ENCODE results near the gene RRAGB. TPM values are rescaled to one million over a fixed set of nuclear protein-coding genes. Genes with fewer than 3 reads are reported as not detected.
A peak's percentile ranks its signal among the peaks of the same experiment; 100 is the strongest.

RRAGB gene
- total RNA-seq, 1 experiment from 2014 or later, result 19.6 TPM

DNA sequence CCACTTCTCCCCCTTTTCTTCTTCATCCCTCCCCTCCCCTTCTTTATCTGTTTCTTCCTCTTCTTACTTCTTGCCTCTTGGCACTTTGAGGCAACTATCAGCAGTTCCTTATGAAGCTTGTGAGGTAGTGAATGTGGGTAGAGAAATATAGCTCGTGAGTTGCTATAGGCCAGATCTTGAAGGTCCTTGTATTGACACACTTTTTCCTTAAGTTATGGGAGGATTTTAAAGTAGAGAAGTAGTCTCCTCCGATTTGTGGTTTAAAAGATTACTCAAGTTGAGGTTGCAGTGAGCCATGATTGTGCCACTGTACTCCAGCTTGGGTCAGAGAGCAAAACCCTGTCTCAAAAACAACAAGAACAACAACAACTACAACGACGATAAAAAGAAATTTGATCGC is 3.4 kb upstream of the RRAGB start:
- Histone ChIP-seq H3K9me3 (ENCODE audit: control insufficient read depth, insufficient read depth, low read depth, low read length) (no peaks in the 10 kb centered on the region), H3K27me3 (ENCODE audit: control insufficient read depth, insufficient read depth, low read length) (no peaks in the 10 kb centered on the region), H3K4me3 (ENCODE audit: low read depth in 2 of 2, low read length in 2 of 2) (no peak overlapping the region), H3K36me3 (ENCODE audit: control insufficient read depth, insufficient read depth, low read length) (no peaks in the 10 kb centered on the region; the same call in 1 of the 2 replicates), H3K4me1 (ENCODE audit: control insufficient read depth, insufficient read depth, low read length) (peaks cover 3% of the 10 kb centered on the region), H3K27ac (ENCODE audit: low read length) (no peak overlapping the region)
- in situ Hi-C loops (cut with HindIII; ENCODE audit: low pct_unique_long_range_greater_than_20kb, low sequenced_read_pairs), result no loop called here
- ATAC-seq (no peak), DNase-seq (ENCODE audit: low read depth, low spot score) (no peak)
- ChIA-PET CTCF (no interaction called here), POLR2A (no interaction called here)
- intact Hi-C loops (cut with micrococcal nuclease; ENCODE audit: unreplicated experiment), result loop anchor here (10.0 kb wide), 1 partner anchor 61 kb away; no protein-coding TSS in a partner anchor
- BruUV-seq (replicated peaks), result no TSS peak
- TF ChIP-seq SIN3A (IDR thresholded peaks at IDR 0.05; ENCODE audit: borderline replicate concordance, insufficient read depth, low read depth, low read length), result no peak
- TF ChIP-seq TCF7L2 (IDR thresholded peaks at IDR 0.05; ENCODE audit: low read depth, low read length), result no peak
- TF ChIP-seq, protein P1, sequence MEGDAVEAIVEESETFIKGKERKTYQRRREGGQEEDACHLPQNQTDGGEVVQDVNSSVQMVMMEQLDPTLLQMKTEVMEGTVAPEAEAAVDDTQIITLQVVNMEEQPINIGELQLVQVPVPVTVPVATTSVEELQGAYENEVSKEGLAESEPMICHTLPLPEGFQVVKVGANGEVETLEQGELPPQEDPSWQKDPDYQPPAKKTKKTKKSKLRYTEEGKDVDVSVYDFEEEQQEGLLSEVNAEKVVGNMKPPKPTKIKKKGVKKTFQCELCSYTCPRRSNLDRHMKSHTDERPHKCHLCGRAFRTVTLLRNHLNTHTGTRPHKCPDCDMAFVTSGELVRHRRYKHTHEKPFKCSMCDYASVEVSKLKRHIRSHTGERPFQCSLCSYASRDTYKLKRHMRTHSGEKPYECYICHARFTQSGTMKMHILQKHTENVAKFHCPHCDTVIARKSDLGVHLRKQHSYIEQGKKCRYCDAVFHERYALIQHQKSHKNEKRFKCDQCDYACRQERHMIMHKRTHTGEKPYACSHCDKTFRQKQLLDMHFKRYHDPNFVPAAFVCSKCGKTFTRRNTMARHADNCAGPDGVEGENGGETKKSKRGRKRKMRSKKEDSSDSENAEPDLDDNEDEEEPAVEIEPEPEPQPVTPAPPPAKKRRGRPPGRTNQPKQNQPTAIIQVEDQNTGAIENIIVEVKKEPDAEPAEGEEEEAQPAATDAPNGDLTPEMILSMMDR (IDR thresholded peaks at IDR 0.05), result no peak

DNA sequence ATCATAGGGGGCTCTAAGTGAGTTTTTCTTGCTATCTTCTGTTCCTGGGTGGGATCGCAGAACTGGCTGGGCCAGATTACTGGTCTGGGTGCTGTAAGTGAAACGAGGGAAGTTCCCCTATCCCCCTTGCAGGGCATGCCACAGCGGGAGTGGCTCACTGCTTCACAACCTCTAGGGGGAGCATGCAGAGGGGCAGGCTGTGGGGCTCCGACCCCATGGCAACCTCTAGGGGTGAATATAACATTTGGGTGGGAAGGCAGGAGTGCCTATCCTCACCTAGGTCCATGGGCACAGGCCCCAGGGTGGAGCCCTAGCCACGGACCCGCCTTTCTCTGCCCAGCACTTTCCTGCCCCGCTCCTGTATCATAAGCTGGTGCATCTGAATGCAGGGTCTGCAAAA is 1.7 kb upstream of the RRAGB start:
- H3K4me1 ChIP-seq (ENCODE audit: control insufficient read depth, insufficient read depth, low read length), result peaks cover 3% of the 10 kb centered on the region
- POLR2A ChIA-PET, result no interaction called here
- no TSS peak for BruUV-seq (replicated peaks)
- intact Hi-C loops (cut with micrococcal nuclease; ENCODE audit: unreplicated experiment) (loop anchor here (10.0 kb wide), 1 partner anchor 59 kb away; no protein-coding TSS in a partner anchor), in situ Hi-C loops (cut with HindIII; ENCODE audit: low pct_unique_long_range_greater_than_20kb, low sequenced_read_pairs) (no loop called here)
- no peak for DNase-seq (ENCODE audit: low read depth, low spot score)
- H3K27me3 ChIP-seq (ENCODE audit: control insufficient read depth, insufficient read depth, low read length), result no peaks in the 10 kb centered on the region
- no peaks in the 10 kb centered on the region for H3K9me3 ChIP-seq (ENCODE audit: control insufficient read depth, insufficient read depth, low read depth, low read length)
- no peak for ATAC-seq
- TF ChIP-seq, protein P2, sequence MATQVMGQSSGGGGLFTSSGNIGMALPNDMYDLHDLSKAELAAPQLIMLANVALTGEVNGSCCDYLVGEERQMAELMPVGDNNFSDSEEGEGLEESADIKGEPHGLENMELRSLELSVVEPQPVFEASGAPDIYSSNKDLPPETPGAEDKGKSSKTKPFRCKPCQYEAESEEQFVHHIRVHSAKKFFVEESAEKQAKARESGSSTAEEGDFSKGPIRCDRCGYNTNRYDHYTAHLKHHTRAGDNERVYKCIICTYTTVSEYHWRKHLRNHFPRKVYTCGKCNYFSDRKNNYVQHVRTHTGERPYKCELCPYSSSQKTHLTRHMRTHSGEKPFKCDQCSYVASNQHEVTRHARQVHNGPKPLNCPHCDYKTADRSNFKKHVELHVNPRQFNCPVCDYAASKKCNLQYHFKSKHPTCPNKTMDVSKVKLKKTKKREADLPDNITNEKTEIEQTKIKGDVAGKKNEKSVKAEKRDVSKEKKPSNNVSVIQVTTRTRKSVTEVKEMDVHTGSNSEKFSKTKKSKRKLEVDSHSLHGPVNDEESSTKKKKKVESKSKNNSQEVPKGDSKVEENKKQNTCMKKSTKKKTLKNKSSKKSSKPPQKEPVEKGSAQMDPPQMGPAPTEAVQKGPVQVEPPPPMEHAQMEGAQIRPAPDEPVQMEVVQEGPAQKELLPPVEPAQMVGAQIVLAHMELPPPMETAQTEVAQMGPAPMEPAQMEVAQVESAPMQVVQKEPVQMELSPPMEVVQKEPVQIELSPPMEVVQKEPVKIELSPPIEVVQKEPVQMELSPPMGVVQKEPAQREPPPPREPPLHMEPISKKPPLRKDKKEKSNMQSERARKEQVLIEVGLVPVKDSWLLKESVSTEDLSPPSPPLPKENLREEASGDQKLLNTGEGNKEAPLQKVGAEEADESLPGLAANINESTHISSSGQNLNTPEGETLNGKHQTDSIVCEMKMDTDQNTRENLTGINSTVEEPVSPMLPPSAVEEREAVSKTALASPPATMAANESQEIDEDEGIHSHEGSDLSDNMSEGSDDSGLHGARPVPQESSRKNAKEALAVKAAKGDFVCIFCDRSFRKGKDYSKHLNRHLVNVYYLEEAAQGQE (IDR thresholded peaks at IDR 0.05; ENCODE audit: insufficient read depth in 1 of 2, low read depth in 2 of 2, low read length in 1 of 2), result no peak
- TF ChIP-seq, protein P1 (IDR thresholded peaks at IDR 0.05), result peak; percentile 29
- no peak overlapping the region for H3K4me3 ChIP-seq (ENCODE audit: low read depth in 2 of 2, low read length in 2 of 2)
- H3K27ac ChIP-seq (ENCODE audit: low read length), result no peak overlapping the region
- CTCF ChIA-PET, result no interaction called here
- H3K36me3 ChIP-seq (ENCODE audit: control insufficient read depth, insufficient read depth, low read length), result no peaks in the 10 kb centered on the region; the same call in 1 of the 2 replicates

DNA sequence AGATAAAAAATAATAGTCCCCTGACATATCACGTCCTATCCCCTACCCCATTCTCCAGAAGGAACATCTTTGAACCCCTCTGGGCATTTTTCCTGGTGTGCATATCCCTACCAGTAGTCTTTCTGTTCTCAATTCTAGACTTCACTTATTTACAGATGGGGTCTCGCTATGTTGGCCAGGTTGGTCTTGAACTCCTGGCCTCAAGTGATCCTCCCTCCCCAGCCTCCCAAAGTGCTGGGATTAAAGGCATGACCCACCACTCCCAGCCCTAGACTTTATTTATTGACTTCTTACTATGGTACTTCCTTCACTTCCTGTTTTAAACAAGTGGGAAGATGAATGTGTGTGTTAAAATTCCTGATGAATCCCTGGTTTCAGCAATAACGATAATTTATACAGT is 612 bp upstream of the RRAGB start:
- H3K27me3 ChIP-seq (ENCODE audit: control insufficient read depth, insufficient read depth, low read length), result no peaks in the 10 kb centered on the region
- BruUV-seq (replicated peaks), result no TSS peak
- ChIA-PET POLR2A (no interaction called here), CTCF (no interaction called here)
- in situ Hi-C loops (cut with HindIII; ENCODE audit: low pct_unique_long_range_greater_than_20kb, low sequenced_read_pairs) (no loop called here), intact Hi-C loops (cut with micrococcal nuclease; ENCODE audit: unreplicated experiment) (loop anchor here (10.0 kb wide), 1 partner anchor 58 kb away; no protein-coding TSS in a partner anchor)
- H3K9me3 ChIP-seq (ENCODE audit: control insufficient read depth, insufficient read depth, low read depth, low read length), result no peaks in the 10 kb centered on the region
- ATAC-seq (no peak), DNase-seq (ENCODE audit: low read depth, low spot score) (no peak)
- TF ChIP-seq TCF7L2 (IDR thresholded peaks at IDR 0.05; ENCODE audit: low read depth, low read length), result no peak
- no peaks in the 10 kb centered on the region; the same call in 1 of the 2 replicates for H3K36me3 ChIP-seq (ENCODE audit: control insufficient read depth, insufficient read depth, low read length)
- peak overlapping the region; percentile 88 for H3K27ac ChIP-seq (ENCODE audit: low read length)
- peaks cover 3% of the 10 kb centered on the region for H3K4me1 ChIP-seq (ENCODE audit: control insufficient read depth, insufficient read depth, low read length)
- H3K4me3 ChIP-seq (ENCODE audit: low read depth in 2 of 2, low read length in 2 of 2), result peak overlapping the region; percentile 76 to 79
